ENCODE results near the gene NAALADL2.

The NAALADL2 gene

DNA sequence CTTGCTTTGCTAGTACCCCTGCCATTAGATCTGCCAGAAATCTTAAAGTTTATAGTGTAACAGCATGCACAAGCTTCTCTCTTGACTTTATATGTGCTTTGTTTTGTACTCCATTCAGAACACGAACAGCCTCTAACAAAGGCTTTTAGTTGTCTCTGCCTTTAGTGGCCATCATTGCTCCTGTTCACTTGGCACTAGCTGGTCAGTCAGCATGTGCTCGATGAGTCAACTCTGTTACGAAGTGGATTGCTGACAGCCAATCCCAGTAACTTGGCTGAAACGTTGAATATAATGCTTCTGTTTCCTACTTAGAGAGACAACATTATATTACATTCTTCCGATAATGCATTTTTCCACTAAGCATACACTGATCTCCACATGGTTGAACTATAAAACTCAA is 349.2 kb downstream of the NAALADL2 start:
- Histone ChIP-seq H3K27ac (ENCODE audit: insufficient read depth, low read depth, low read length, poor library complexity, severe bottlenecking) (no peak overlapping the region), H3K4me3 (ENCODE audit: insufficient read depth, low read depth, low read length) (no peak overlapping the region), H3K36me3 (ENCODE audit: control insufficient read depth, insufficient read depth, low read length) (no peaks in the 10 kb centered on the region), H3K4me1 (ENCODE audit: control insufficient read depth, insufficient read depth, low read length) (no peaks in the 10 kb centered on the region), H3K27me3 (ENCODE audit: control insufficient read depth, insufficient read depth, low read length, poor library complexity, severe bottlenecking) (no peaks in the 10 kb centered on the region), H3K9me3 (ENCODE audit: control insufficient read depth, low read length) (no peaks in the 10 kb centered on the region)
- 74 to 86% methylated on average over 4 to 5 of the region's 5 CpGs for WGBS, 2 experiments

DNA sequence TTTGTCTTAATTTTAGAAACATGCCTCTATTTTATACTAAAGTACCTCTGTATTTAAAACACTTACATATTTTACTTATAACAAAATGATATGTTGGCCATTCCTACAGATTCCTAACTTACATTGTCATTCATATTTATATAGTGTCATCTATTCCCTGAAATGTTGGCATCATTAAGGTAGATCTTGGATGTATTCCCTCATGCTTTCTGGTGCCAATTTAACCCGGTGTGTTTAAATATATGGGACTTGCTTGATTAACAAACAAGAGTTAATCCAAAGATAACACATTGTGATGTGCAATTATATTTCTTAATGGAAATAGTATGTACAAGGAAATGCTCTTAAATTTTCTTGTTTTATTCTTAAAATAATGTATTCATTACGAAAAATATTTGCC is 352.3 kb downstream of the NAALADL2 start:
- no peaks in the 10 kb centered on the region for H3K36me3 ChIP-seq (ENCODE audit: control insufficient read depth, insufficient read depth, low read length)
- H3K9me3 ChIP-seq (ENCODE audit: control insufficient read depth, low read length): no peaks in the 10 kb centered on the region
- H3K27ac ChIP-seq (ENCODE audit: insufficient read depth, low read depth, low read length, poor library complexity, severe bottlenecking): no peak overlapping the region
- no peaks in the 10 kb centered on the region for H3K4me1 ChIP-seq (ENCODE audit: control insufficient read depth, insufficient read depth, low read length)
- 100% methylated on average over 2 of the region's 2 CpGs; no CpG with 5 or more reads in 1 of the 2 experiments for WGBS, 2 experiments
- no peaks in the 10 kb centered on the region for H3K27me3 ChIP-seq (ENCODE audit: control insufficient read depth, insufficient read depth, low read length, poor library complexity, severe bottlenecking)
- no peak overlapping the region for H3K4me3 ChIP-seq (ENCODE audit: insufficient read depth, low read depth, low read length)

DNA sequence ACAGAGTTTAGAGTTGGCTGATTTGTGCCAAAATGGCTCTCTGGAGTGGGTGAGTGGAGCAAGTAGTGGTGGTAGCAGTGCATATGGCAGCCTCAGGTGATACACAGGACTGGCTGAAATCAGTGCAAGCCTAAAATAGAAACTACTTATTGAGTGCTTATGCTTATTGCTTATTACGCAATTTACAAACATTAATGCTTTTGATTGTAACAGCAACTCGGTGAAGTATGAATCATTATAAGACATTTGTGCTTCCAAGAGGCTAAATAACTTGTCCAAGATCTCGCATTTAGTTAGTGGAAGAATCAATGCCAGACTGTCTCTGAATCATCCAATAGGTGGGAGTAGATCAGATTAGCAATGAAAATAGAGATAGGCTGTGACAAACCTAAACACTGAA is 353.8 kb downstream of the NAALADL2 start:
- no peaks in the 10 kb centered on the region for H3K27me3 ChIP-seq (ENCODE audit: control insufficient read depth, insufficient read depth, low read length, poor library complexity, severe bottlenecking)
- no peaks in the 10 kb centered on the region for H3K4me1 ChIP-seq (ENCODE audit: control insufficient read depth, insufficient read depth, low read length)
- WGBS, 2 experiments: 94 to 98% methylated on average over 3 of the region's 3 CpGs
- H3K4me3 ChIP-seq (ENCODE audit: insufficient read depth, low read depth, low read length): no peak overlapping the region
- H3K36me3 ChIP-seq (ENCODE audit: control insufficient read depth, insufficient read depth, low read length): no peaks in the 10 kb centered on the region
- no peaks in the 10 kb centered on the region for H3K9me3 ChIP-seq (ENCODE audit: control insufficient read depth, low read length)
- no peak overlapping the region for H3K27ac ChIP-seq (ENCODE audit: insufficient read depth, low read depth, low read length, poor library complexity, severe bottlenecking)

DNA sequence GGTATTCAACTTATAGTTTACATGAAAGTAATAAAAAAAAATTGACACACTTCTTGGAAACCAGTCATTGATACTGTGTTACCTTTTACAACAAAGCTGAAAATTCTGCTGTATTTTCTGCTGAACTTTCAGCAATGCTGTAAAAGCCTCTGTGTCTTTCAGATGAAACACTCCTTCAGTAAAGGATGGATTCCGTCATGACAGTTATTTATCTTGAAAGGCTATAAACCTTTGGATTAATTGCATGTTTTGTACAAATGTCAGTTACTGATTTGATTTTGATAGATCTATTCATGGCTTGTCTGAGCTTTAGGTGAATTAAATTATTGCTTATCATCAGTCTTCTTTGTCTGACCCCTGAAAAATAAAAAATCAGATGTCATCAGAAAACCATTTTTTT is 355.1 kb downstream of the NAALADL2 start:
- H3K9me3 ChIP-seq (ENCODE audit: control insufficient read depth, low read length): no peaks in the 10 kb centered on the region
- H3K4me3 ChIP-seq (ENCODE audit: insufficient read depth, low read depth, low read length): no peak overlapping the region
- no peaks in the 10 kb centered on the region for H3K4me1 ChIP-seq (ENCODE audit: control insufficient read depth, insufficient read depth, low read length)
- WGBS, 2 experiments: 92 to 100% methylated on average over 1 of the region's 1 CpG
- H3K27me3 ChIP-seq (ENCODE audit: control insufficient read depth, insufficient read depth, low read length, poor library complexity, severe bottlenecking): no peaks in the 10 kb centered on the region
- no peak overlapping the region for H3K27ac ChIP-seq (ENCODE audit: insufficient read depth, low read depth, low read length, poor library complexity, severe bottlenecking)
- H3K36me3 ChIP-seq (ENCODE audit: control insufficient read depth, insufficient read depth, low read length): no peaks in the 10 kb centered on the region

DNA sequence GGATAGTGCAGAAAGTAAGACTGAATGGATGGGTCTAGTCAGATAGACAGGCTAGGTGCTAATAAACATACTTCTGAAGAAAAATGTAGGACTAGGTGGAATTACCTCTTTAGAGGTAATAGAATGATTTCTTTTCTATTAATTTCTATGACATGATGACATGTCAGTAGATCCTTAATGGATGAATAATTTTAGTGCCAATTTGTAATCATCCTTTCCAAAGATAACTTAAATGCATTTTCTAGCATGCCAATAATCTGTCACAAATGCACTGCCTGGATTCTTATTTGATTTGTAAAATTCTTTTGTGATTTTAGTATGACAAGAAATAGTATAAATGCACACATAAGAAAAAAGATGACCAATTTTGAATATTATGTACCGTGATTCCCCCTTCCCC is 356.7 kb downstream of the NAALADL2 start:
- Histone ChIP-seq H3K27ac (ENCODE audit: insufficient read depth, low read depth, low read length, poor library complexity, severe bottlenecking) (no peak overlapping the region), H3K9me3 (ENCODE audit: control insufficient read depth, low read length) (no peaks in the 10 kb centered on the region), H3K4me3 (ENCODE audit: insufficient read depth, low read depth, low read length) (no peak overlapping the region), H3K4me1 (ENCODE audit: control insufficient read depth, insufficient read depth, low read length) (no peaks in the 10 kb centered on the region), H3K27me3 (ENCODE audit: control insufficient read depth, insufficient read depth, low read length, poor library complexity, severe bottlenecking) (no peaks in the 10 kb centered on the region), H3K36me3 (ENCODE audit: control insufficient read depth, insufficient read depth, low read length) (no peaks in the 10 kb centered on the region)
- 100% methylated on average over 1 of the region's 1 CpG; no CpG with 5 or more reads in 1 of the 2 experiments for WGBS, 2 experiments

- no peaks in the 10 kb centered on the region for H3K9me3 ChIP-seq (ENCODE audit: control insufficient read depth, low read length)
- no peaks in the 10 kb centered on the region for H3K36me3 ChIP-seq (ENCODE audit: control insufficient read depth, insufficient read depth, low read length)
- no peak overlapping the region for H3K27ac ChIP-seq (ENCODE audit: insufficient read depth, low read depth, low read length, poor library complexity, severe bottlenecking)
- H3K4me3 ChIP-seq (ENCODE audit: insufficient read depth, low read depth, low read length): no peak overlapping the region
- 93 to 100% methylated on average over 1 of the region's 1 CpG for WGBS, 2 experiments
- no peaks in the 10 kb centered on the region for H3K4me1 ChIP-seq (ENCODE audit: control insufficient read depth, insufficient read depth, low read length)
- H3K27me3 ChIP-seq (ENCODE audit: control insufficient read depth, insufficient read depth, low read length, poor library complexity, severe bottlenecking): no peaks in the 10 kb centered on the region
Observed at GRCh38 chr3:175222356-175222755, 363.2 kb downstream of the NAALADL2 start.

DNA sequence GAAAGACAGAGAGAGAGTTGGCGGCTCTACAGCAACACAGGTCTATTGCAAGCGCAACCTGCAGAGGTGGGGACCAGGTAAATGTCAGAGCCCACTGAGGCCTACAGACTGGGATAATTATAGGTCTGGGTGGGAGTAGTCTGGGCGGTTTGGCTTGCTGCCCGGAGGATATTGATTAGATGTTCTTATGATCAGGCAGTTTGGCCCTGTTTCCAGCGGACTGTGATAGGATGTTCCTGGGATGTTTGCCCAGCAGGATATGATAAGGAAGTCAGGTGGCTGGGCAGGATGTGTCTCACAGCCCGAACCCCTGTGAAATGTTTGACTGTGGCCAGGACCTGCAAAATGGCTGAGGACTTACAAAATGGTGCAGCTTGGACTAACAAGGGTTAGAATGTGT is 364.9 kb downstream of the NAALADL2 start:
- H3K36me3 ChIP-seq (ENCODE audit: control insufficient read depth, insufficient read depth, low read length): no peaks in the 10 kb centered on the region
- H3K27me3 ChIP-seq (ENCODE audit: control insufficient read depth, insufficient read depth, low read length, poor library complexity, severe bottlenecking): no peaks in the 10 kb centered on the region
- 93 to 96% methylated on average over 6 of the region's 6 CpGs for WGBS, 2 experiments
- H3K9me3 ChIP-seq (ENCODE audit: control insufficient read depth, low read length): no peaks in the 10 kb centered on the region
- no peaks in the 10 kb centered on the region for H3K4me1 ChIP-seq (ENCODE audit: control insufficient read depth, insufficient read depth, low read length)
- H3K4me3 ChIP-seq (ENCODE audit: insufficient read depth, low read depth, low read length): no peak overlapping the region
- H3K27ac ChIP-seq (ENCODE audit: insufficient read depth, low read depth, low read length, poor library complexity, severe bottlenecking): no peak overlapping the region

DNA sequence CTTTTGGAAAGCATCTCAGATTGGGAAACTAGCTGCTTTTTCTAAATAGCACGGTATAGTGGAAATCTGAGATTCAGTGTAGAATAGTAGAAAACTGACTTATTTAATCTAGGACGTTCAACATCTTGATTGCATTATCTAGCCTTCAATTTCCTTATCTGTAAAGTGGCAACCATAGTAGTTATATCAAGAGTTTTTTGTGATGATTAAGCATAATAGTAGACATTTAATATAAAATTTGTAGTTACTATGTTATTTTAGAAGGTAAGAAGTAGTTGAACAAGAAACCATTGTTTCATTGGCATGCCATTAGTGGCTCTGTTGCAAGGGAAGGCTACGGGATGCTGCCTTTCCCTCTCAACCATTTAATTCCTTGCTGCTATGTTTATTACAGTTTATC is 367.3 kb downstream of the NAALADL2 start:
- Histone ChIP-seq H3K36me3 (ENCODE audit: control insufficient read depth, insufficient read depth, low read length) (no peaks in the 10 kb centered on the region), H3K27ac (ENCODE audit: insufficient read depth, low read depth, low read length, poor library complexity, severe bottlenecking) (no peak overlapping the region), H3K4me1 (ENCODE audit: control insufficient read depth, insufficient read depth, low read length) (no peaks in the 10 kb centered on the region), H3K27me3 (ENCODE audit: control insufficient read depth, insufficient read depth, low read length, poor library complexity, severe bottlenecking) (no peaks in the 10 kb centered on the region), H3K4me3 (ENCODE audit: insufficient read depth, low read depth, low read length) (no peak overlapping the region), H3K9me3 (ENCODE audit: control insufficient read depth, low read length) (no peaks in the 10 kb centered on the region)
- 94 to 100% methylated on average over 1 to 2 of the region's 3 CpGs for WGBS, 2 experiments

DNA sequence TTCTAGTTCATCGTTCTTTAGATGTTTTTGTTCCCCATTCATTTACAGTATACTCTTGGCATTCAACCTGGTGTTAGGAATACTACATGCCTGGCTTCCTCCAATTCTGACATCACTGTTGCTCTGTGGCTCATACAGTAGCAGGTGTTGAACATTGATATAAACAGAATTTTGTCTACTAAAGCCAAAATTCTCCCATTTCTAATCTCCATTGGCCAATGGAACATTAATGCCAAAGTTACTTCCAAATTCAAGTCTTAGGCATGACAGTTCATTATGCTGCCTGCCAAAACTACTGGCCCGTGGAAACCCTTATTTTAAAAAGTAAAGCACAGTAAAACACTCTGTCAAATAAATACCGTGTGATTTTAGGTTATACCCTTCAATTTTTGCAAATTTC is 368.0 kb downstream of the NAALADL2 start:
- Histone ChIP-seq H3K4me1 (ENCODE audit: control insufficient read depth, insufficient read depth, low read length) (no peaks in the 10 kb centered on the region), H3K9me3 (ENCODE audit: control insufficient read depth, low read length) (no peaks in the 10 kb centered on the region), H3K27ac (ENCODE audit: insufficient read depth, low read depth, low read length, poor library complexity, severe bottlenecking) (no peak overlapping the region), H3K4me3 (ENCODE audit: insufficient read depth, low read depth, low read length) (no peak overlapping the region), H3K27me3 (ENCODE audit: control insufficient read depth, insufficient read depth, low read length, poor library complexity, severe bottlenecking) (no peaks in the 10 kb centered on the region), H3K36me3 (ENCODE audit: control insufficient read depth, insufficient read depth, low read length) (no peaks in the 10 kb centered on the region)
- WGBS, 2 experiments: 95 to 100% methylated on average over 2 to 3 of the region's 3 CpGs

DNA sequence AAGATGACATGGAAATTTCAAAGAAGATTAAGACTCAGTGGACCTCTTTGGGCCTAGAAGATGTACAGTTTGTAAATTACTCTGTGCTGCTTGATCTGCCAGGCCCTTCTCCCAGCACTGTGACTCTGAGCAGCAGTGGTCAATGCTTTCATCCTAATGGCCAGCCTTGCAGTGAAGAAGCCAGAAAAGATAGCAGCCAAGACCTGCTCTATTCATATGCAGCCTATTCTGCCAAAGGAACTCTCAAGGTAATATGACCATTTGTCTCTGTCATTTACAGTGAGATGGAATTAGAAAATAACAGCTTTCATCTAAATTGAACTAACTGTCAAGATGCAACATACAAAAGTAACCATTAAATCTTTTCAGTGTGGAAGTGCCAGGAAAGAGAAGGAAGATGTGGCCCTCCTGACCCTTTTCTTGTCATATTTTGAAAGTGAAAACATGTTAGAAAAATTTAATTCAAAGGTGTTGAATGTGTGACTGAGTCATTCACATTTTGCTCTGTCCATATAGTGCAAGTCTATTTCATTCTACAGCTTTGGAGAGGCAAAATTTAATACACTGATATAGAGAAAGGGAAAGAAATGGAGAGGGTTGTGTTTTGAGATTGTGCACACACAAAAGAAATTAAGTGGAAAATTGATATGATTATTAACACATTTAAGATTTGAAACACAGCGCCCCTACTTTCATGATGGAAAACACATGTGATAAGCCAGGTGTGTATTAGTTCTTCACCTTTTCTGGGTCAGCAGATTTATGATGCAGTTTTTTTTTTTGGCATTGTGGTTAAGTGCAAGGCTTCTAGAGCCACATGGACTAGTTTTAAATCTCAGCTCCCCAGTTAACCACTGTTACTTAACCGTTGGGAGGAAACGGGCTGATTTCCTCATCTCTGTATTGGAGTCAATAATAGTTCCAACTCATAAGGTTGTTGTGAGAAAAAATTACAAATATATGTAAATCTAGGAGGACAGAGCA is 375.1 kb downstream of the NAALADL2 start:
- Histone ChIP-seq H3K4me3 (ENCODE audit: insufficient read depth, low read depth, low read length) (no peak overlapping the region), H3K4me1 (ENCODE audit: control insufficient read depth, insufficient read depth, low read length) (no peaks in the 10 kb centered on the region), H3K27ac (ENCODE audit: insufficient read depth, low read depth, low read length, poor library complexity, severe bottlenecking) (no peak overlapping the region), H3K9me3 (ENCODE audit: control insufficient read depth, low read length) (no peaks in the 10 kb centered on the region), H3K36me3 (ENCODE audit: control insufficient read depth, insufficient read depth, low read length) (no peaks in the 10 kb centered on the region), H3K27me3 (ENCODE audit: control insufficient read depth, insufficient read depth, low read length, poor library complexity, severe bottlenecking) (no peaks in the 10 kb centered on the region)
- WGBS, 2 experiments: 90 to 96% methylated on average over 2 to 3 of the region's 3 CpGs
